ENCODE results near the gene GBX2. TPM values are rescaled to one million over a fixed set of nuclear protein-coding genes. Genes with fewer than 3 reads are reported as not detected.
A peak's percentile ranks its signal among the peaks of the same experiment; 100 is the strongest.

Gene GBX2
- total and polyA plus RNA-seq, 7 donors = not detected

DNA sequence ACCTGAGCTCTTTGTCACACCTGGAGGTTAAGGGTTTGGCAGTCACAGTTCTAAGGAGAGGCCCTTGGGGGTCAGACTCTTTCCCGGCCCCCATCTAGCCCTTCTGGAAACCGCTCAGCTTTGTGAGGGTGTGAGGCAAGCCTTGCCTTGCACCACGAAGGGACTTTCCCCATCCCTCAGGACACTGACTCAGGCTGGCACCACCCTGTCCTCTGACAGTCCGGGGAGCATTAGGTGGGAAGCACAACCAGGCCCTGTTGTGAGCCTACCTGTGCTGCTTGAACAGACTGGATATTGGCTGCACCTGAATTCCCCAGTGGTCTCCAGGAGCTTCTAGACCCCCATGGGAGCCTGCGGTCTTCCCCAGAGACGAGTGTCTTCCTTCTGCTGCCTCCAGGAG is 47.0 kb upstream of the GBX2 start:
- H3K27ac ChIP-seq = no peak overlapping the region
- 82 to 86% (median 84%) methylated on average over 6 of the region's 6 CpGs for WGBS, 3 donors
- DNase-seq (no peak), ATAC-seq (peak in 1 of 4 donors; percentile 20)
- no peaks in the 10 kb centered on the region for H3K9me3 ChIP-seq
- no peaks in the 10 kb centered on the region for H3K36me3 ChIP-seq (ENCODE audit: insufficient read depth in 1 of 2, low read depth in 1 of 2)
- intact Hi-C loops (cut with DNase I) = no loop called here
- peaks cover 0 to 2% (median 0%) of the 10 kb centered on the region in 3 donors for H3K27me3 ChIP-seq (ENCODE audit: insufficient read depth in 3 of 3, low read length in 2 of 3)
- H3K4me1 ChIP-seq = peaks cover 5% of the 10 kb centered on the region
- no peak overlapping the region for H3K4me3 ChIP-seq
- TF ChIP-seq, protein P1, sequence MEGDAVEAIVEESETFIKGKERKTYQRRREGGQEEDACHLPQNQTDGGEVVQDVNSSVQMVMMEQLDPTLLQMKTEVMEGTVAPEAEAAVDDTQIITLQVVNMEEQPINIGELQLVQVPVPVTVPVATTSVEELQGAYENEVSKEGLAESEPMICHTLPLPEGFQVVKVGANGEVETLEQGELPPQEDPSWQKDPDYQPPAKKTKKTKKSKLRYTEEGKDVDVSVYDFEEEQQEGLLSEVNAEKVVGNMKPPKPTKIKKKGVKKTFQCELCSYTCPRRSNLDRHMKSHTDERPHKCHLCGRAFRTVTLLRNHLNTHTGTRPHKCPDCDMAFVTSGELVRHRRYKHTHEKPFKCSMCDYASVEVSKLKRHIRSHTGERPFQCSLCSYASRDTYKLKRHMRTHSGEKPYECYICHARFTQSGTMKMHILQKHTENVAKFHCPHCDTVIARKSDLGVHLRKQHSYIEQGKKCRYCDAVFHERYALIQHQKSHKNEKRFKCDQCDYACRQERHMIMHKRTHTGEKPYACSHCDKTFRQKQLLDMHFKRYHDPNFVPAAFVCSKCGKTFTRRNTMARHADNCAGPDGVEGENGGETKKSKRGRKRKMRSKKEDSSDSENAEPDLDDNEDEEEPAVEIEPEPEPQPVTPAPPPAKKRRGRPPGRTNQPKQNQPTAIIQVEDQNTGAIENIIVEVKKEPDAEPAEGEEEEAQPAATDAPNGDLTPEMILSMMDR (IDR thresholded peaks at IDR 0.05) = no peak

DNA sequence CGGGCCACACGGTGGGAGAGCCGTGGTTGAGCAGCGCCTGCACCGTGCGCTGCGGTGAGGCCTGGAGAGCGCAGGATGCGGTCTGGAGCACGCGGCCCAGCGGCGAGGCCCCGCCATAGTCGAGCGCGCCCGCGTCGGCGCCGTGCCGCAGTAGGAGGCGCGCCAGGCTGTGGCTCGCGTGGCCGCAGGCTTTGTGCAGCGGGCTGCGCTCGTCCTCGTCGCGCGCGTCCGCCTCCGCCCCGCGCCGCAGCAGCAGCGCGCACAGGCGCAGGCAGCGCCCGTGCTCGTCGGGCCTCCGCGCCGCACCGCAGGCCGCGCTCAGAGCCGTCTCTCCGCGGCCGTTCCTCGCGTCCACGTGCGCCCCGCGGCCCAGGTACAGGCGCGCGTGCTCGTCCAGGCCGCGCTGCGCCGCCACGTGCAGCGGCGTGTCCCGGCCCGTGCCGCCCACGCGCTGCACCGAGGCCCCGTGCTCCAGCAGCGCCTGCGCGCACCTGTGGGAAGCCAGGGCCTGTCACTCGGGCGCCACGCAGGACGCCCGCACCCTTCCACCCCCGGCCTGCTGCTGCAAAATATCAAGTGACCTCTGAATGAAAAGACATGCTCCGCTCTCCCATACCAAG is 46.3 kb upstream of the GBX2 start:
- Histone ChIP-seq H3K9me3 (no peaks in the 10 kb centered on the region), H3K4me3 (no peak overlapping the region), H3K36me3 (ENCODE audit: insufficient read depth in 1 of 2, low read depth in 1 of 2) (no peaks in the 10 kb centered on the region), H3K27me3 (ENCODE audit: insufficient read depth in 3 of 3, low read length in 2 of 3) (peaks cover 0 to 2% (median 0%) of the 10 kb centered on the region in 3 donors), H3K4me1 (peaks cover 5% of the 10 kb centered on the region), H3K27ac (no peak overlapping the region)
- DNase-seq (no peak), ATAC-seq (no peak)
- 54 to 61% (median 57%) methylated on average over 77 to 92 of the region's 92 CpGs for WGBS, 3 donors
- intact Hi-C loops (cut with DNase I) = loop anchor here in 1 of 2 donors (1.0 kb wide), 1 partner anchor 24 kb away; no protein-coding TSS in a partner anchor
- TF ChIP-seq, protein P1 (IDR thresholded peaks at IDR 0.05) = no peak

DNA sequence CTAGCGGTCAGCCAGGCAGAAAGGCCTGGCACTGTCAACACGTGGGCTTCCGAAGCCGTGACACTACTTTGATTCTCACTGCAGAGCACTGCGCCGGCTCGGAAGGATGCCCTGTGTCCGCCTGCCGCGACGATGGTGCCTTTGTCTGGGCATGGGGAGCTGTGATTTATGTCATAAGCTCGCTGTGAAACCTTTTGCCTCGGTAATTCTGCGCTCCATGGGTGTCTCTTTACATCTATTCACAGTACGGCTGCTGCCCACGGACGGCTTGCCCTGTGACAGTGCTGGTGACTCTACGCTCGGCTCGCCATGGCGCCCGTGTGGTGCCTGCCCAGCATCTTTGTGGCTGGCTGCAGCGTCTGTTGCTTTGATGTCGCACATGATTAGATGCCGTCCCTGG is 43.1 kb upstream of the GBX2 start:
- intact Hi-C loops (cut with DNase I) = no loop called here
- 77 to 85% (median 83%) methylated on average over 25 of the region's 25 CpGs for WGBS, 3 donors
- H3K27ac ChIP-seq = no peak overlapping the region
- H3K36me3 ChIP-seq (ENCODE audit: insufficient read depth in 1 of 2, low read depth in 1 of 2) = no peaks in the 10 kb centered on the region
- peaks cover 0 to 2% (median 0%) of the 10 kb centered on the region in 3 donors for H3K27me3 ChIP-seq (ENCODE audit: insufficient read depth in 3 of 3, low read length in 2 of 3)
- DNase-seq (no peak), ATAC-seq (no peak)
- TF ChIP-seq, protein P1 (IDR thresholded peaks at IDR 0.05) = no peak
- no peak overlapping the region for H3K4me3 ChIP-seq
- H3K9me3 ChIP-seq = peaks cover 4% of the 10 kb centered on the region
- peaks cover 5% of the 10 kb centered on the region for H3K4me1 ChIP-seq

DNA sequence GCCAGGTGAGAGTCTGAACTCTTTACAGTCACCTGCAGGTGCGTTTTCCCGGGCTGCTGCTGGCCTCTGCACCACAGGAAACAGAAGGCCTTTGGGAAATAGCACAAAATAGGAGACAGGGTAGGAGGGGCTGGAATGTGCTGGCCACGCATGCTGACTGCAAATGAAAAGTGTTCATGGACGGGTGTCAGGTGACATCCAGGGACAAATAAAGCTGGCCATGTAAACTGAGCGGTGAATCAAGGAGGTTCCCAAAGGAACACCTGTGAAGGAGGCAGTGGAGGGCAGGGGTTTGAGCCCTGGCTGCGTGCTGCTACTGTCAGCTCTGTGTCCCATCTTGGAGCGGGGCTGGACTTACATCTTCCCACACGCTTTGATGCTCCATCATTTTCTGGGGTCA is 42.4 kb upstream of the GBX2 start:
- no peaks in the 10 kb centered on the region for H3K36me3 ChIP-seq (ENCODE audit: insufficient read depth in 1 of 2, low read depth in 1 of 2)
- intact Hi-C loops (cut with DNase I) = no loop called here
- H3K4me1 ChIP-seq = peaks cover 5% of the 10 kb centered on the region
- WGBS, 3 donors = 33 to 56% (median 40%) methylated on average over 8 of the region's 8 CpGs
- no peak for DNase-seq
- TF ChIP-seq, protein P1 (IDR thresholded peaks at IDR 0.05) = no peak
- peaks cover 10% of the 10 kb centered on the region for H3K9me3 ChIP-seq
- H3K27me3 ChIP-seq (ENCODE audit: insufficient read depth in 3 of 3, low read length in 2 of 3) = peaks cover 0 to 2% (median 0%) of the 10 kb centered on the region in 3 donors
- H3K4me3 ChIP-seq = no peak overlapping the region
- H3K27ac ChIP-seq = no peak overlapping the region
- ATAC-seq = peak in 3 of 4 donors; percentile 77 to 87 (median 82)

DNA sequence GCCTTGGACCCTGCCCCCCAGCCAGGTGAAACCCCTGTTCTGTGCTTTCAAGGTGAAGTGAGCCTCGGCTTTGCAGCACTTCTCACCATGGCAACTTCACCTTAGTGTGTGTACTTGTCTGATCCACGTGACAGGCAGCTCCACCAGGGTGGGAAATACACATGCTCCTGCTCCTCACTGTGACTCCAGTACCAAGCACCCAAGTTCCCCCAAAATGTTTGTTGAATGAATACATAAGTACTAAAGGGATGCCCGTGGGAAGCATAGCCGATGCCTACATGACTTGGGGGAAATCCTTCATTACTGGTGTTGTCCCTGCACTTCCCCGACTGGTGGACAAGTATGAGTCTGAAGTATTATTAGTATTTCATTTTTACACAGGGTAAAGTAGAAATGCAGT is 41.8 kb upstream of the GBX2 start:
- H3K9me3 ChIP-seq = peaks cover 10% of the 10 kb centered on the region
- no peak overlapping the region for H3K27ac ChIP-seq
- H3K27me3 ChIP-seq (ENCODE audit: insufficient read depth in 3 of 3, low read length in 2 of 3) = peaks cover 0 to 2% (median under 1%) of the 10 kb centered on the region in 3 donors
- 79 to 94% (median 91%) methylated on average over 5 of the region's 5 CpGs for WGBS, 3 donors
- DNase-seq (no peak), ATAC-seq (no peak)
- no peaks in the 10 kb centered on the region for H3K36me3 ChIP-seq (ENCODE audit: insufficient read depth in 1 of 2, low read depth in 1 of 2)
- no peak overlapping the region for H3K4me3 ChIP-seq
- peaks cover 5% of the 10 kb centered on the region for H3K4me1 ChIP-seq
- intact Hi-C loops (cut with DNase I) = no loop called here
- TF ChIP-seq, protein P1 (IDR thresholded peaks at IDR 0.05) = no peak
